ENCODE data around the gene CCDC146.

DNA sequence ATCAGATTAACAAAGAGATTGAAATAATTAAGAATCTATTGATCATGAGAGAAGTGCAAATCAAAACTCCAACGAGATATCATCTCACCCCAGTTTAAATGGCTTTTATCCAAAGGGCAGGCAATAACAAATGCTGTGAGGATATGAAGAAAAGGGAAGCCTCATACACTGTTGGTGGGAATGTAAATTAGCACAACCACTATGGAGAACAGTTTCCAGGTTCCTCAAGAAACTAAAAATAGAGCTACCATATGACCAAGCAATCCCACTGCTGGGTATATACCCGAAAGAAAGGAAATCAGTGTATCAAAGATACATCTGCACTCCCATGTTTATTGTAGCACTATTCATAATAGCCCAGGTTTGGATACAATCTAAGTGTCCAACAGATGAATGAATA, 63.5 kb downstream of the CCDC146 start:
- TF ChIP-seq CTCF (IDR thresholded peaks at IDR 0.05; ENCODE audit: poor library complexity) (no peak), EZH2 (IDR thresholded peaks at IDR 0.05; ENCODE audit: borderline replicate concordance) (no peak)
